NCI-H187 treated with DMSO at 0.1 percent for 48 hours (cell line): ENCODE results near the gene CRY2.

Source experiments
- DNase-seq: peaks from one replicate; lab custom pipeline; 2025; lab: John Stamatoyannopoulos, UW

Gene CRY2

GRCh38 chr11:45879803-45880686 lies 32.8 kb downstream of the CRY2 start:
- no peak for DNase-seq

DNA sequence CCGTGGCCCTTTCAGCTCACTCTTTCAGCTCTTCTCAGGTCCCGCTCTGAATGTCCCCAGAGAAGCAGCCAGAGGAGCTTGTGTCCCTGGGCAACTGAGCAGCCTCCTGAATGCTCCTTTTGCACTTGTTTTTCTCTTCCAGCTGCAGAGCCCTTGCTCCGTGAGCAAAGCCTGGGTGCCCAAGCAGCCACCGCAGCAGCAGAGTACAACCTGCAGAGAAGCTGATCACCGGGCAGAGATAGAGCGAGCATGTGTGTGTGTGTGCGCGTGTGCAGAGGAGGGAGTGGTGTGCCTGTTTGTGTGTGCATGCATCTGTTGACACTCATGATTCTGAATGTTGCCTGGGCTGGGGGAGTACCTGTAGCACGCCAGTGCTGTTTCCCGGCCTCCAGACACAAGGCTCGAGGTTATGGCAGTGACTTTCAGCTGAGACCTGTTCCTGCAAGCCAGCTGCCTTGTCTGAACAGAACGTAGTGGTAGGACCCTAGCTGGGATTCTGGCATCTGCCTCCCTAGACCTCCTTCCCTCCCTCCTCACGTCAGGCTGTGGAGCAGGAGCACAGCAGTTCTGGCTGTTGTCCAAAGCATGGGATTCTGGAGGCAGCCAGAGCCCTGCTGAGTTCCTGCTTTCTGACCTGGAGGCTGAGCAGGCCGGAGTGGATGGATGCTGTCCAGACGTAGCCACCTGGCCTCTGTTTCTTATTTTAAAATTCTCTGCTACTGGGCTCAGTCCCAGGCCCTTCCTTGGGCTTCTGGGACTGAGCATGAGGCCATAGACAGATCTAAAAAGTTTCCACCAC lies 33.7 kb downstream of the CRY2 start:
- no peak for DNase-seq

DNA sequence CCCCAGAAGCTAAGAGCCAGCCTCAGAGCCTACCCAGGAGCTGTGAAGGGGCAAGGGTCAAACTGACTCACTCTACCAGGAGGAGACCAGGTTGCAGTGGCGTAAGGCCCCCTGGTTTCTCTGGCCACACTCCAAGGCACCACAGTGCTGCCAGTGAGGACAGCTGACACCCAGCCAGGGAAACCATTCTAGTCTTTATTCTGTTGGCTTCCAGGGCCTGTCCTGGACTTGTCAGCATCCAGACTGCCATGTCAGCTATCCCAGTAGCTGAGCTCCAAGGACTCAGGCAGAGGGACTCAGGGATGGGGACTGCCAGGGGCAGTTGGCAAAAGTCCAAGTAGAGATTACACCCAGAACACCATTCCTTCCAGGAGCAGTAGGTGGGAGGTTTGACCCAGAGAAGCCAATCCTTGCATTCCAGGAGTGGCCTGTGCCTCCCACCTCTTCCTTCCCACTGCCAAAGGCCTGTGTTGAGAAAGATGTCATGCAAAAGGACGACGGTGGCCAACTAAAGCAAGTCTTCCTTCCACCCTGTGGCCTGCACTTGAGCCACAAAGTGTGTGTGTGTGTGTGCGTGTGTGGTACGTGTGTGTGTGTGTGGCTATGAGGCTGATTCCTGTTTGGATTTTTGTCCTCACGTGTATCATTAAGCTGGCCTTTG lies 34.6 kb downstream of the CRY2 start:
- no peak for DNase-seq

- DNase-seq: no peak
Observed at GRCh38 chr11:45884596-45885185, 37.4 kb downstream of the CRY2 start.

- DNase-seq: no peak
Observed at GRCh38 chr11:45885274-45885920, 38.1 kb downstream of the CRY2 start, which contains the start of gene MAPK8IP1. Gene MAPK8IP1, plus strand, starts transcription at chr11:45885651. Its CDS starts 170 bp downstream, at chr11:45885821.

- DNase-seq: no peak
Observed at GRCh38 chr11:45885921-45886721, 38.8 kb downstream of the CRY2 start.

DNA sequence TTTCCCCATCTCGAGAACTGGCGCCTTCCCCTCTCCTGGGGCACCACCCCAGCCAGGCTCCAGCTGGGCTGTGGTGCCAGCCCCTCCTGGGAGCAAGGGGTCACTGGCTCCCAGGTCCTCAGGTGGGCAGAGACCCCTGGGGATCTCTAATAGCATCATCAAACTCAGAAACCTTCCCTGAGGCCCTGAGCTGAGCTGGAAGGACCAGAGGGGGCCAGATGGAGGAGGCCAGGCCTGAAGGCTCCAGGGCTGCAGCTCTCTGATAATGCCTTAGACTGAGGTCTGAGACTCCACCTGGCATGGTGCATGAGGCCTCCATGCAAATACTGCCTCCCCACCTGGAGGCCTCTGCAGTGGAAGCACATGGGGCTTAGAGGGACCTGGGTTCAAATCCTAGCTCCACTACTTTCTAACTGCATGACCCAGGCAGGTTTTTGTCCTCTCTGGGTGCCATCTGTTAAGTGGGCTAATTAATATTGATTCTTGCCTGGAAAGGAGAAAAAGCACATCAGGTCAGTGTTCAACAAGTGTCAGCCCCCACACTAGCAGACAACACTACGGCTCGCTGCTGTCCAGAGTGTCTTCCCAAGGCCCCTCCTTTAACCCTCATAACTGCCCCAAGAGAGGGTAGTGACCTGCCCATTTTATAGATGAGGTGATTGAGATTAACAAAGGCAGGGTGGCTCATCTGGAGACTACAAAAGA lies 39.7 kb downstream of the CRY2 start:
- no peak for DNase-seq

- DNase-seq: no peak
Observed at GRCh38 chr11:45887587-45887986, 40.3 kb downstream of the CRY2 start.

GRCh38 chr11:45889555-45889954 lies 42.3 kb downstream of the CRY2 start:
- DNase-seq: no peak

- no peak for DNase-seq
Observed at GRCh38 chr11:45889966-45890365, 42.7 kb downstream of the CRY2 start.

- DNase-seq: no peak
Observed at GRCh38 chr11:45890886-45891550, 43.7 kb downstream of the CRY2 start.

GRCh38 chr11:45892856-45893255 lies 45.6 kb downstream of the CRY2 start:
- DNase-seq: no peak

GRCh38 chr11:45894555-45895247 lies 47.4 kb downstream of the CRY2 start:
- no peak for DNase-seq

DNA sequence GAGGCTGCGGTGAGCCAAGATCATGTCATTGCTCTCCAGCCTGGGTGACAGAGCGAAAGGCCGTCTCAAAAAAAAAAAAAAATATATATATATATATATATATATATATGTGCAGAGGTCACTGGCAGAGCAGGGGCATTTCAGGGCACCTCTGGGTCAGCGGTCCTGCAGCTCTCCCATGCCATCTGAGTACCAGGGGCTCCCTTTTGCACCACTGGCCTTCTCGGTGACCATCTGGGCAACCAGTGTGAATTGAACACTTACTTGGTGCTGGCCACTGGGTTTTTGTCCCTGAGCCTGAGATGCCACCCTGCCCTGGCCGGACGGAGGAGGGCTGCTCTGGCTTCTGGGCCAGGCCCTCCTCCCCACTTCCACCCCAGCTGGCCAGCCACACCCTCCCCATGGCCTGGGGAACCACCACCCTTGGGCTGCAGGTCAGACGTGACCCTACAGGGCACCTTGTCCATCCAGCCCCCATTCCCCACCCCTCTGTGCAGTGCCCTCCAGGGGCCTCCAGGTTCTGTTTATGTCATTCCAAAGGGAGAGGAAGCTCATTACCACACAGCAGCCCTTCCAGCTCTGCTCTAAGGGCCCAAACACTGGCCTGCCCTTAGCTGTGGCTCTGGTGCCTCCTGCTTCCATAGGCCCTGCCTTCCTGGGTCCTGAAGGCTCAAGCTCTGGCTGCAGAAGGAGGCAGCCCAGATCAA lies 48.4 kb downstream of the CRY2 start:
- no peak for DNase-seq

DNA sequence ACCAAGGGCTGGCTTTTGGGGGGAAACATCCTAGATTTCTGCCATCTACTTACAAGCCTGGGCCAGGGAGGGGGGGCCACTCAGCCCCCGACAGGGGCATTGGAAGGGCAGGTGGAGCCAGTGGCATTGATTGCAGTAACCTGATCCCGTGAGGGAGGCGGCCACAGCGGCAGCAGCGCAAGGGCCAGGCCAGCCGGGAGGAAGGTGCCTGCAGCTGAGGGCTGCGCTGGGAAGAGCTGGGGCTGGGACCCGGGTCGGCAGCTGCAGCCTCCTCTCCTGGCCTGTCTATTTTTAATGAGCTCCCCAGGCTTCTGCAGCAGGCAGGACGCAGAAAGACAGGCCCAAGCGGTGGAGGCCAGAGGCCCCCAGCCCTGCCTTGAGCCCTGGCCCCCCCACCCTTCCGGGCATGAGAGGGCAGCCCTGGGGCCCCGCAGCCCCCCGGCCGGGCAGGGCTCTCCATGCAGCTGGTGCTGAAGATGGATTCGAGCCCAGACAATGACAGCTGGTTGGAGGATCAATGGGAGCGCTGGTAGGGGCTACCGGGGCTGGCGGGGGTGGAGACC lies 49.2 kb downstream of the CRY2 start:
- DNase-seq: peak; percentile 83

- DNase-seq: no peak
Observed at GRCh38 chr11:45897556-45897955, 50.3 kb downstream of the CRY2 start.

DNA sequence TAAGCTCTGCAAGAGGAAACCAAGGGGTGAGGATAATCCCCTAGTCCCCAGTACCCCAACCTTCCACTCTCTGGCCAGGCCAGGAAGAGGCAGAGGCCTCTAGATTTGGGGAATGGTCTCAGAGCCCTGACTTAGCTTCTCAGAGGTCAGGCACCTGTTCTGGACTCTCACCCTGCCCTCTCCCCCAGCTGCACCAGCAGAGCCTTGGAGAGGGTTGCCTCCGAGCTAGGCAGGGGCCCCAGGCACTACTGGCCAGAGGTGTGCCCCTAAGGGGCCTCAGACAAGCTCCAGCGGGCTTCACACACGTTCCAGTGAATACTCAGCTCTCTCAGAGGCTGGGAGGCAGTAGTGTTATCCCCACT lies 51.8 kb downstream of the CRY2 start:
- DNase-seq: no peak
